ENCODE results near the gene ZDHHC13.
"Not testable (repeated sequence)": the region's sequence is repeated elsewhere in the genome, so short reads cannot be mapped to it uniquely, and the experiment has no call there.

The ZDHHC13 gene

DNA sequence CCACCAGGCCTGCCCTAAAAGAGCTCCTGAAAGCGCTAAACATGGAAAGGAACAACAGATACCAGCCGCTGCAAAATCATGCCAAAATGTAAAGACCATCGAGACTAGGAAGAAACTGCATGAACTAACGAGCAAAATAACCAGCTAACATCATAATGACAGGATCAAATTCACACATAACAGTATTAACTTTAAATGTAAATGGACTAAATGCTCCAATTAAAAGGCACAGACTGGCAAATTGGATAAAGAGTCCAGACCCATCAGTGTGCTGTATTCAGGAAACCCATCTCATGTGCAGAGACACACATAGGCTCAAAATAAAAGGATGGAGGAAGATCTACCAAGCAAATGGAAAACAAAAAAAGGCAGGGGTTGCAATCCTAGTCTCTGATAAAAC is 19.9 kb downstream of the ZDHHC13 start:
- H3K27ac ChIP-seq (ENCODE audit: insufficient read depth in 1 of 2, low read depth in 1 of 2, low read length in 2 of 2, poor library complexity in 1 of 2, severe bottlenecking in 2 of 2); POLR2A ChIA-PET; CTCF ChIA-PET: not testable (repeated sequence)

DNA sequence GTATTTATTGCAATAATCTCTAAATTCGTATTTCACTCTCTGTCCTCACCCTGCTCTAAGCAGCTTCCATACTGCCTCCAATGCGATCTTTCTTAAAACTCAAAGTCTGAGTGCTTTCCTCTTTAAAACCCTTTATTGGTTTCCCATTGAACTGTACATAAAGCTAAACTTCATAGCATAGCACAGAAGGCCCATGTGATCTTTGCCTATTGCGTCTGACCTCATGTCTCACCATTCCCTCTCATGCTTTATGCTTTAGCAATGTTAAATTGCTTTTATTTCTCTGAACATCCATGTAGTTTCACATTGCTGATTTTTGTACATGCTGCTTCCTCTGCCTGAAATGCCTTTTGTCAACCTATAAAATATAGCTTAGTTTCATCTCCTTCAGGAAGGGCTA is 28.4 kb downstream of the ZDHHC13 start:
- 100% methylated on average over 3 of the region's 3 CpGs for WGBS (ENCODE audit: insufficient coverage)
- Histone ChIP-seq H3K9me3 (ENCODE audit: control extremely low read depth in 1 of 5, control insufficient read depth in 4 of 5, insufficient read depth in 2 of 5, low read depth in 1 of 5, low read length in 4 of 5) (no peaks in the 10 kb centered on the region), H3K27ac (ENCODE audit: insufficient read depth in 1 of 2, low read depth in 1 of 2, low read length in 2 of 2, poor library complexity in 1 of 2, severe bottlenecking in 2 of 2) (no peak overlapping the region), H3K4me3 (ENCODE audit: control insufficient read depth in 1 of 7, extremely low read depth in 1 of 7, insufficient read depth in 4 of 7, low read depth in 2 of 7, low read length in 6 of 7) (no peak overlapping the region), H3K4me1 (ENCODE audit: control extremely low read depth in 1 of 4, control insufficient read depth in 4 of 4, insufficient read depth in 4 of 4, low read length in 3 of 4) (no peaks in the 10 kb centered on the region), H3K27me3 (replicated peaks in 2 of 5; ENCODE audit: control insufficient read depth in 4 of 5, insufficient read depth in 5 of 5, low read length in 4 of 5) (no peaks in the 10 kb centered on the region), H3K36me3 (ENCODE audit: control insufficient read depth in 4 of 4, insufficient read depth in 4 of 4, low read length in 3 of 4) (peaks cover 3 to 27% (median 12%) of the 10 kb centered on the region in 4 experiments)
- CTCF ChIA-PET = no interaction called here
- POLR2A ChIA-PET = no interaction called here
- no peak for DNase-seq

More for the DNA sequence above, 19.9 kb downstream of the ZDHHC13 start:
- not testable (repeated sequence) for H3K27me3 ChIP-seq (replicated peaks in 2 of 5; ENCODE audit: control insufficient read depth in 4 of 5, insufficient read depth in 5 of 5, low read length in 4 of 5); H3K4me1 ChIP-seq (ENCODE audit: control extremely low read depth in 1 of 4, control insufficient read depth in 4 of 4, insufficient read depth in 4 of 4, low read length in 3 of 4); H3K4me3 ChIP-seq (ENCODE audit: control insufficient read depth in 1 of 7, extremely low read depth in 1 of 7, insufficient read depth in 4 of 7, low read depth in 2 of 7, low read length in 6 of 7); DNase-seq
- Histone ChIP-seq H3K9me3 (ENCODE audit: control extremely low read depth in 1 of 5, control insufficient read depth in 4 of 5, insufficient read depth in 2 of 5, low read depth in 1 of 5, low read length in 4 of 5) (peaks cover 2 to 18% (median 7%) of the 10 kb centered on the region in 5 experiments), H3K36me3 (ENCODE audit: control insufficient read depth in 4 of 4, insufficient read depth in 4 of 4, low read length in 3 of 4) (peaks cover 0 to 14% (median 7%) of the 10 kb centered on the region in 4 experiments)
- WGBS (ENCODE audit: insufficient coverage) = no CpG with 5 or more reads among the region's 4 CpGs

DNA sequence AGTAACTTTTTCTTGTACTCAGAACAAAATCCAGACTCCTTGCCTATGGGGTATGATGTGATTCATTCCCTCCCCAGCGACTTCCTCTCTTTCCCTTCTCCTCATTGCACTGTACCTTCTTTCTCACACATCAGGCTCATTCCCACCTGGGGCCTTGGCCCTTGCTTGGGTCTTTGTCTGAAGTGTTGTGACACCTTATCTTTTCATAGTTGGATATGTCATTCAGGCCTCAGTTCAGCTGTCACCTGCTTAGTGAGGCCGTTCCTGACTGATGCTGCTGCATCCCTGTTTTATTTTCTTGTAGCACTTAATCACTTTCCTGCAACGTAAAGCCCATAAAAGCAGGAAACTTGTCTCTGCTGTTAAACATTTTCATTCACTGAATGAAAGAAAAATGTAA is 39.9 kb downstream of the ZDHHC13 start:
- Histone ChIP-seq H3K27me3 (replicated peaks in 2 of 5; ENCODE audit: control insufficient read depth in 4 of 5, insufficient read depth in 5 of 5, low read length in 4 of 5) (no peaks in the 10 kb centered on the region), H3K27ac (ENCODE audit: insufficient read depth in 1 of 2, low read depth in 1 of 2, low read length in 2 of 2, poor library complexity in 1 of 2, severe bottlenecking in 2 of 2) (no peak overlapping the region), H3K4me3 (ENCODE audit: control insufficient read depth in 1 of 7, extremely low read depth in 1 of 7, insufficient read depth in 4 of 7, low read depth in 2 of 7, low read length in 6 of 7) (no peak overlapping the region), H3K4me1 (ENCODE audit: control extremely low read depth in 1 of 4, control insufficient read depth in 4 of 4, insufficient read depth in 4 of 4, low read length in 3 of 4) (no peaks in the 10 kb centered on the region), H3K9me3 (ENCODE audit: control extremely low read depth in 1 of 5, control insufficient read depth in 4 of 5, insufficient read depth in 2 of 5, low read depth in 1 of 5, low read length in 4 of 5) (no peaks in the 10 kb centered on the region), H3K36me3 (ENCODE audit: control insufficient read depth in 4 of 4, insufficient read depth in 4 of 4, low read length in 3 of 4) (peaks cover 23 to 32% (median 31%) of the 10 kb centered on the region in 4 experiments)
- ChIA-PET CTCF (no interaction called here), POLR2A (no interaction called here)
- WGBS (ENCODE audit: insufficient coverage) = no CpG with 5 or more reads among the region's 3 CpGs
- no peak for DNase-seq

DNA sequence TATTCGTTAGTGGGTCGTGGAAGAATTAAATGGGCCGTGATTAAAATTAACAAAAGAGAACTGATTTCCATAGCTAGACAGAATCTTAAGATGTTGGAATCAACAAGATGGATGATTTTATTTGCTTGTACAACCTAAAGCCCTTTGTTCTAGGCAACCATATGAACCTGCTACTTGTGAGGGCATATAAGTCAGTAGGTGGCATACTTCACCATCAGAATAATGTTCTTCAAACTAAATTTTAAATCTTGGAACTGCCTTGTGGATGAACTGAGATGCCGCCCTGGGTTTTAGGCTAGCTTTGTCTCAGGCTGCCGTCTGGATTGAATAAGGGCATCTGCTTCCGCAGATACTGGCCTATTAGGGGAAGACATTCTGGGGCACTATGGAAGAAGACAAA is 43.9 kb downstream of the ZDHHC13 start:
- ChIA-PET POLR2A (no interaction called here), CTCF (interaction anchor here (0.8 to 2.4 kb wide), 4 partner anchors 18 to 392 kb away, joined by 3 to 7 read pairs (median 4); no protein-coding TSS in a partner anchor)
- Histone ChIP-seq H3K9me3 (ENCODE audit: control extremely low read depth in 1 of 5, control insufficient read depth in 4 of 5, insufficient read depth in 2 of 5, low read depth in 1 of 5, low read length in 4 of 5) (no peaks in the 10 kb centered on the region), H3K27me3 (replicated peaks in 2 of 5; ENCODE audit: control insufficient read depth in 4 of 5, insufficient read depth in 5 of 5, low read length in 4 of 5) (no peaks in the 10 kb centered on the region), H3K4me3 (ENCODE audit: control insufficient read depth in 1 of 7, extremely low read depth in 1 of 7, insufficient read depth in 4 of 7, low read depth in 2 of 7, low read length in 6 of 7) (no peak overlapping the region), H3K4me1 (ENCODE audit: control extremely low read depth in 1 of 4, control insufficient read depth in 4 of 4, insufficient read depth in 4 of 4, low read length in 3 of 4) (peaks cover 0 to 11% (median 3%) of the 10 kb centered on the region in 4 experiments), H3K36me3 (ENCODE audit: control insufficient read depth in 4 of 4, insufficient read depth in 4 of 4, low read length in 3 of 4) (peaks cover 14 to 27% (median 25%) of the 10 kb centered on the region in 4 experiments), H3K27ac (ENCODE audit: insufficient read depth in 1 of 2, low read depth in 1 of 2, low read length in 2 of 2, poor library complexity in 1 of 2, severe bottlenecking in 2 of 2) (no peak overlapping the region)
- 94% methylated on average over 5 of the region's 6 CpGs for WGBS (ENCODE audit: insufficient coverage)
- DNase-seq = peak; percentile 33 to 66 (median 52)

DNA sequence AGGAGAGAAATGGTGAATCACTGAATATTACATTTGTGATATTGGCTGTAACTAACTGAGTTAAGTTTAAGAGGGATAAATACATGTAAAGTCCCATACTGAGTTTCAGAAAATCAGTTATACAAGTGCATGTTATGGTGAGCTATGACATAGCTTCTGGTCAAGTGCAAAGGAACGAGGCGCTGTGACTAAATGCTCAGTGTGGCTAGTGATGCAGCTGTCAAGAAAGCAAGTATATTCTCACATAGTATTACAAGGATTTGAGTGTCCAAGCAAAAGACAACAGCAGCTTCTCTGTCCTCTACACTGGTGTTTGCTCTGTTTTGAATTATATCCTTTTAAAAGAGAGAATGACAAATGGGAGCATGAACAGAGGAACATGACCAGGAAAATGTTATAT is 44.7 kb downstream of the ZDHHC13 start:
- H3K27me3 ChIP-seq (replicated peaks in 2 of 5; ENCODE audit: control insufficient read depth in 4 of 5, insufficient read depth in 5 of 5, low read length in 4 of 5) = no peaks in the 10 kb centered on the region
- CTCF ChIA-PET = interaction anchor here (0.9 to 2.4 kb wide), 6 partner anchors 9 to 391 kb away, joined by 3 to 7 read pairs (median 4); no protein-coding TSS in a partner anchor

DNA sequence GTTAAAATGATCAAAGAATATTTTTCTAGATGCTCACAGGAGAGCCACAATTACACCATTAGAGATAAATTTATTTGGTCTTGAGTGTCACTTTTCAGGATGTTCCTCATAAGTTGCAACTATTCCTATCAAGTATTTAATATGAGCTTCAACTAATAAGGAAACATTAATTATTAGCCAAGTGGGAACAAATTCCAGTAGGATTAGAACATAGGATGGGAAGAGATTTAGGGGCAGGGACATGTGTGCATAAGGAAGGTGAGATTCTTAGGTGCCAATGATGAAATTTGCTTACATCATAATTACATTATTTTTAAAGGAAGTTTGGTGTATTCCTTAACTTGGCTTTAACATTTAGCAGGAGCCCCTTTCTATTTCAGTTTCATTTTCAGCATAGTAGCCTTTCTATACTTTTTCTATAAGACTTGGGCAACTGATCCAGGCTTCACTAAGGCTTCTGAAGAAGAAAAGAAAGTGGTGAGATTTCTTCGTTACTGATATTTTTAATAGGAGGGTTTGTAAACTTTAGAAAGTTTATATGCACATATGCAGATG is 46.1 kb downstream of the ZDHHC13 start:
- H3K27me3 ChIP-seq (replicated peaks in 2 of 5; ENCODE audit: control insufficient read depth in 4 of 5, insufficient read depth in 5 of 5, low read length in 4 of 5) = no peaks in the 10 kb centered on the region
- H3K4me1 ChIP-seq (ENCODE audit: control extremely low read depth in 1 of 4, control insufficient read depth in 4 of 4, insufficient read depth in 4 of 4, low read length in 3 of 4) = peaks cover 0 to 11% (median 3%) of the 10 kb centered on the region in 4 experiments
- no peaks in the 10 kb centered on the region for H3K9me3 ChIP-seq (ENCODE audit: control extremely low read depth in 1 of 5, control insufficient read depth in 4 of 5, insufficient read depth in 2 of 5, low read depth in 1 of 5, low read length in 4 of 5)
- no peak overlapping the region for H3K27ac ChIP-seq (ENCODE audit: insufficient read depth in 1 of 2, low read depth in 1 of 2, low read length in 2 of 2, poor library complexity in 1 of 2, severe bottlenecking in 2 of 2)
- peak; percentile 8 to 52 (median 39) for DNase-seq
- CTCF ChIA-PET = interaction anchor here (1.0 kb wide), 1 partner anchor 9 kb away, joined by 3 read pairs; no protein-coding TSS in a partner anchor
- POLR2A ChIA-PET = interaction anchor here (0.6 kb wide), 1 partner anchor 1348 kb away, joined by 3 read pairs; no protein-coding TSS in a partner anchor
- no CpG with 5 or more reads among the region's 1 CpG for WGBS (ENCODE audit: insufficient coverage)
- peaks cover 9 to 35% (median 27%) of the 10 kb centered on the region in 4 experiments for H3K36me3 ChIP-seq (ENCODE audit: control insufficient read depth in 4 of 4, insufficient read depth in 4 of 4, low read length in 3 of 4)
- peak overlapping the region in 3 of 7 experiments; percentile 13 to 64 (median 59) for H3K4me3 ChIP-seq (ENCODE audit: control insufficient read depth in 1 of 7, extremely low read depth in 1 of 7, insufficient read depth in 4 of 7, low read depth in 2 of 7, low read length in 6 of 7)

More for the DNA sequence above, 44.7 kb downstream of the ZDHHC13 start:
- POLR2A ChIA-PET = no interaction called here
- Histone ChIP-seq H3K4me3 (ENCODE audit: control insufficient read depth in 1 of 7, extremely low read depth in 1 of 7, insufficient read depth in 4 of 7, low read depth in 2 of 7, low read length in 6 of 7) (no peak overlapping the region), H3K9me3 (ENCODE audit: control extremely low read depth in 1 of 5, control insufficient read depth in 4 of 5, insufficient read depth in 2 of 5, low read depth in 1 of 5, low read length in 4 of 5) (no peaks in the 10 kb centered on the region), H3K27ac (ENCODE audit: insufficient read depth in 1 of 2, low read depth in 1 of 2, low read length in 2 of 2, poor library complexity in 1 of 2, severe bottlenecking in 2 of 2) (no peak overlapping the region), H3K36me3 (ENCODE audit: control insufficient read depth in 4 of 4, insufficient read depth in 4 of 4, low read length in 3 of 4) (peaks cover 14 to 26% (median 23%) of the 10 kb centered on the region in 4 experiments), H3K4me1 (ENCODE audit: control extremely low read depth in 1 of 4, control insufficient read depth in 4 of 4, insufficient read depth in 4 of 4, low read length in 3 of 4) (peaks cover 0 to 11% (median 3%) of the 10 kb centered on the region in 4 experiments)
- DNase-seq = no peak
- no CpG with 5 or more reads among the region's 2 CpGs for WGBS (ENCODE audit: insufficient coverage)

DNA sequence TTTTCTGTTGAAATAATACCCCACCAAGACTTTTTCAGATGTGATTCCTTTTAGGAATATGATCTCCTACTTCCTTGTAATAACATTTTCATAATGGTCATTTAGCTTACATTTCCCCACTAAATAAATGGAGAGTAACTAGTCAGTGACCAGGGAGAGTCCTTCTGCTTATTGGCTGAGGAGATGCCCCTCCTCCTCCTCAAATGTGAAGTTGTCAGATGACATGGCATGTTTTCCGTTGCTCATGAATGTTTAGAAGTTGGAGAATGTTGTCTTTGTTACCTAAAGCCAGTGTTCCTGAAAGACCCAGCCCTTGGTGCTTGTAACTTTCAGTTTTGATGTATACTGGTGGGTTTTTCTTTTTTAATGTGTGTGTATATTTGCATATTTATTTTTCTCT is 46.6 kb downstream of the ZDHHC13 start:
- H3K4me3 ChIP-seq (ENCODE audit: control insufficient read depth in 1 of 7, extremely low read depth in 1 of 7, insufficient read depth in 4 of 7, low read depth in 2 of 7, low read length in 6 of 7) = peak overlapping the region in 3 of 7 experiments; percentile 5 to 64 (median 59)
- POLR2A ChIA-PET = no interaction called here
- DNase-seq = peak; percentile 9 to 66 (median 48)

More for the DNA sequence above, 46.6 kb downstream of the ZDHHC13 start:
- no CpG with 5 or more reads among the region's 1 CpG for WGBS (ENCODE audit: insufficient coverage)
- CTCF ChIA-PET = no interaction called here
- no peaks in the 10 kb centered on the region for H3K9me3 ChIP-seq (ENCODE audit: control extremely low read depth in 1 of 5, control insufficient read depth in 4 of 5, insufficient read depth in 2 of 5, low read depth in 1 of 5, low read length in 4 of 5)
- H3K4me1 ChIP-seq (ENCODE audit: control extremely low read depth in 1 of 4, control insufficient read depth in 4 of 4, insufficient read depth in 4 of 4, low read length in 3 of 4) = peaks cover 0 to 11% (median 3%) of the 10 kb centered on the region in 4 experiments
- H3K27me3 ChIP-seq (replicated peaks in 2 of 5; ENCODE audit: control insufficient read depth in 4 of 5, insufficient read depth in 5 of 5, low read length in 4 of 5) = no peaks in the 10 kb centered on the region
- H3K36me3 ChIP-seq (ENCODE audit: control insufficient read depth in 4 of 4, insufficient read depth in 4 of 4, low read length in 3 of 4) = peaks cover 9 to 39% (median 30%) of the 10 kb centered on the region in 4 experiments
- no peak overlapping the region for H3K27ac ChIP-seq (ENCODE audit: insufficient read depth in 1 of 2, low read depth in 1 of 2, low read length in 2 of 2, poor library complexity in 1 of 2, severe bottlenecking in 2 of 2)
